Erythroblast (primary cell): ENCODE data around the gene CEACAM18.

Experiments
- DNase-seq, 2 experiments: peaks; one replicate each; lab custom pipeline; 2025; lab: John Stamatoyannopoulos, UW
- GATA1 ChIP-seq: IDR thresholded peaks from 2 replicates; pipeline ENCODE4 v1.6.1; 2011; ENCODE audit warnings: low read depth, mild to moderate bottlenecking, control low read depth, low read length, moderate library complexity
- POLR2A ChIP-seq: IDR thresholded peaks from 2 replicates; pipeline ENCODE4 v1.6.1; 2011; ENCODE audit warnings: mild to moderate bottlenecking, low read length

Gene CEACAM18

DNA sequence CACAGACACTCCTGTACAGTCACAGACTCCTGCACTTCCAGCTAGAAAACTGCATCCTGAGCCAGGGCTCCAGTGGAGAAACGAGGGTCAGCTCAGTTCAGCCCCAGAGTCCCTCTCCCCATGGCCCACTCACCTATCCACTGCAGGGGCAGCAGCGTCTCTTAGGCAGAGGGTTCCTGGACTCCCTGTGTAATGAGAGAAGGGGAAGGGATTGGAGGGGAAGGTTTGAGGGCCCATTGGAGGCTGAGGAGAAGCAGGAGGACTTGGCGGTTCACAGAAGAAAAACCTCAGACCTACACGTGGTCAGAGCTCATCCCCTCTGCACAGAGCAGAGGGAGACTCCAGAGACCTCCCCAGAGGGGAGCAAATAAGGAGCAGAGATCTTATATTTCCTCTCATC, 9.2 kb upstream of the CEACAM18 start:
- TF ChIP-seq POLR2A: no peak
- no peak for TF ChIP-seq GATA1

DNA sequence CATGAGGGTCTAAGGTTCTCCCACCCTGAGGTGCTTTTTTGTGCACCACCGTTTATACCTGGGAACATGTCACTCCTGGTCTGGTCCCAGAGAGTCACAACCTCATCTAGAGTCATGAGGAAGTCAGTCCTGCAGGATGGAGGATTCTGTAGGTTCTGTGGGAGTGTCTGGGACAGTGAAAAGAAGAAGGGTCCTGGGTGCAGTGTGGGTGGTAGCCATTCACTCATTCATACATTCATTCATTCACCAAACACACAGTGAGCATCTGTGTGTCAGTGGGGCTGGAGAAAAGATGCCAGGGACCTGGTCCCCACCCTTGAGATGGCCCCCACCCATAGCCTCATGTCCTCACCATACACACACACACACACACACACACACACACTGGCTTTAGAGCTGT, 8.7 kb upstream of the CEACAM18 start:
- DNase-seq: no peak
- no peak for TF ChIP-seq POLR2A
- no peak for TF ChIP-seq GATA1

More for the DNA sequence above, 9.2 kb upstream of the CEACAM18 start:
- DNase-seq: no peak

DNA sequence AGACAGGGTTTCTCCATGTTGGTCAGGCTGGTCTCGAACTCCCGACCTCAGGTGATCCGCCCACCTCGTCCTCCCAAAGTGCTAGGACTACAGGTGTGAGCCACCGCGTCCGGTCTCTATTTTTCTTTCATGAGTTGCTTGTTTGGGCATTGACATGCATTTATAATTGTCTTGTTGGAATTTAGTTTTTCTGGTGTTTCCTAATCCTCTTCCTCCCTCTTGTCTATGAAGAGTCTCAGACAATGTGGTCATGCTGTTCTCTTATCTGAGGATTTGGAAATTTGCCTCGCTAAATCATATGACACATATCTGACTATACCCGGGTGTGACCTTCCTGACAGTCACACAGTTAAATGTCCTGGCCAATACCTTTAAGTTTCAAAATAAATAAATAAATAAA, 7.4 kb upstream of the CEACAM18 start:
- TF ChIP-seq POLR2A (no peak), GATA1 (no peak)
- peak in 1 of 2 experiments; percentile 49 for DNase-seq

DNA sequence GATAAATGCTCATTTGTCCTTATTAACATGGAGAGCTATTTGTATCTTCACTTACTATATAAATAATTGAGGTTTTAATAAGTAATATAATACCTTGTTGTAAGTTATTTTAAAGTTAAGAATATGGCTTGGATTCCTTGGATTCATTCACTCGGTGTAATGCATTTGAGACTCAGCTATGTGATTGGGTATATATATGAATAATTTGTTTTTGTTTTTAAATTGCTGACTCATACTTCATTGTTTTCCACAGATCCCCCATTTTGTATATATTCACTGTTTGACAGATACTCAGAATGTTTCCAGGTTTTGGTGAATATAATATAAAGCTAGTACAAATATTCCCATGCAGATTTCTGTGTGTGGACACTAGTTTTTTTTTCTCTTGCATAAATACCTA, 6.8 kb upstream of the CEACAM18 start:
- no peak for DNase-seq

DNA sequence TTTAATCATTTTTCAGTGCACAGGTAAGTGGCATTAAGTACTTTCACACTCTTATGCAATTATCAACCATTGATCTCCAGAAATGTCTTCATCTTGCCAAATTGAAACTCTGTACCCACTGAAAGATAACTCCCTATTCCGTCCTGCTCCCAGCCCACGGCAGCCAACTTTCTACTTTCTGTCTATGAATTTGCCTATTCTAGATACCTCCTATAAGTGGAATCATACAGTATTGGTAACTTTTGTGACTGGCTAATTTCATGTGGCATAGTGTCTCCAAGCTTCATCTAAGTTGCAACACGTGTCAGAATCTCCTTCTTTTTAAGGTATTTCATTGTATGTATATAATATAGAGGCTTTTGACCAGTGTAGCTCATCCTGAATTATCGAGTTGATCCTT, 5.7 kb upstream of the CEACAM18 start:
- TF ChIP-seq POLR2A (no peak), GATA1 (no peak)
- DNase-seq: no peak

More for the DNA sequence above, 6.8 kb upstream of the CEACAM18 start:
- TF ChIP-seq POLR2A: no peak
- no peak for TF ChIP-seq GATA1

DNA sequence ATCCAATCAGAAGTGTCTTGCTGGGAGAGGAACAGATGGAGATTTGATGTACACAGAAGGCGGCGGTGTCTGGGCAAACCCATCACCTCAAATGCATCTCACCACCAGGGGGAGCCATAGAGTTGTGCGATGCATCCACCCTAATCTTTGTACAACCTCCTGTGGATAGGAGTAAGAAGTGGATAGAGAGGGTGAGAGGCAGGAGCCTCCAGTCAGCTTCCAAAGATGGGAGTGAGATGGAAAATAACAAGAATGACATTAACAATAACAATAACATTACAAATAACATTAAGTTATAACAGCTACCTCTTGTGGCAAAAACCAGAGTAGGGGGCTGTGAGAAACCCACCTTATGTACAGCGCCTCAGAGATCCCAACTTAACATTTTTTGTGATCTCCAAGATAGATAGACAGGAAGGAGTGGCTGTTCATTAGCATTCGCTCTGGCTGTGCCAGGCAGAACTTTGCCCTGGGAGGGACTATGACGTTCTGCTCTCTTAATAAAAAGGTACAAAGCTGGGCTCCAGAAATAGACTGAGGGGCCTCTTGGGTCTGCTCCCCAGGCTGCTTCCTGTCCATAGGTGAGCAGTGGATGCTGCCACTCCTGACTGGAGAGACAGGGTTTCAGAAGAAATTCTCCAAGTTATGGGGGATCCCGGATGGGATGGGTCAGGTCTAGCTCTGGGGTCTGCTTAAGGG, 5.2 kb upstream of the CEACAM18 start:
- no peak for TF ChIP-seq GATA1
- TF ChIP-seq POLR2A: no peak
- peak; percentile 82 to 93 for DNase-seq

DNA sequence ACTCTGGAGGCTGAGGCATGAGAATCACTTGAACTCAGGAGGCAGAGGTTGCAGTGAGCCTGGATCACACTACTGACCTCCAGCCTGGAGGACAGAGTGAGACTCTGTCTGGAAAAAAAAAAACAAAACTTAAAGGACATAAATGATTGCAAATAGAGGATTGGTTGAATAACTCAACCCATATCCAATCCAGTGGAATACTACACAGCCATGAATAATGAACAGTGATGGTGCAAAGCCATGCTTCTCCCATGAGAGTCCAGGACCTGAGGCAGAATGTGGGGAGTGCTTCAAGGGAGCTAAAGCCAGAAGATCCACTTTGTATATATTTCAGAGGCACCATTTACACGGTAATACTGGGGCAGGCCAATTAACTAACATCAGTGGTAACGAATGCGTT, 2.2 kb upstream of the CEACAM18 start:
- DNase-seq: no peak
- no peak for TF ChIP-seq POLR2A
- no peak for TF ChIP-seq GATA1

DNA sequence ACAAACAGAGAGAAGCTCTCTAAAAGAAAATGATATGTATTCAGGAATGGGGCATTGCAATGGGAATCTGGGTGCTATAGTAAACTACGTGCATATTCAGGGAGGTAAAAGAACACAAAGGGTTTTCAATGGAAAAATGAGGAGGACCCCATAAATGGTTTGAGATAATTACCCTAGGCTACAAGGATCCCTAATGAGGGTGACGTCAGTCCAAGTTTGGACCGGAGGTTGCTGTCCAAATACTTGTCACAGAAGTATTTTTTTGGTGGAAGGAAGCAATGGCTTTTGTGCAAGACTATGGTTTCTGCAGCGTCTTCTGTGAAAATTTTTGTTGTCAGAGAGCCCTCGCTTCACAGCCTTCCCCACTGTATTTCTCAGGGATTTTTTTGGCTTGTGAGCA, 995 bp upstream of the CEACAM18 start:
- DNase-seq: no peak
- TF ChIP-seq POLR2A (no peak), GATA1 (no peak)

DNA sequence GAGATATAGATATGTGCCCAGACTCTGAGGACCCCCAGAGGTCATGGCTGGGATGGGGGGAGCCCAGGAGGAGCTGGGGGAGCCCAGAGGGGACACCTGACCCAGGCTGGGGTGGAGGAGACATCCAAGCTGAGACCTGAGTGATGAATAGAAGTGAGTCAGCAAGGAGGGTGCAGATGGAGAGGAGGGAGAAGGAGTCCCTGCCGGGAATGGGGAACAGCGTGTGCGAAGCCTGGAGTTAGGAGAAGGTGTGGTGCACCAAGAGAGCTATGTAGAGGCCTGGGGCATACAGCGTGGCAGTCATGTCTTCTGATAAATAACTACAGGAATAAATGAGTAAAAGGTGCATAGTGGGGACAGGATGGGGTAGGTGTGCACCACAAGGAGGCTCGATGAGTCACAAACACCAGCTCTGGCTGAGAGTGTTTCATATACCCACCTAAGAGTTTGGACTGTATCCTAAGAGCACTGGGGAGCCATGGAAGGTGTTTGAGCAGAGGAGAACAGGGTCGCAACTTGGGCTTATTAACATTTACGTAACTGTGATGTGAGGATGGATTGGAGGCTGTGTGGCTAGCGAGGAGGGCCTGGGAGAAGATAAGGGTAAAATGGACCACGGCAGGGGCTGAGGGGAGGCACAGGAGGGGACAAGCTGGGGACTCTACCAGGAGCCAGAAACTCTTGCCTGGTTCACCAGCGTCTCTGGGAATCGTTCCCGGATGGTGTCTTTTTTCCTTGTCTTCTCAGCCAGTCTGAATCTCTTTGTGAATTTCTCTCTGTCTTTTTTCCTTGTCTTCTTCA, 1.4 kb downstream of the CEACAM18 start:
- no peak for TF ChIP-seq POLR2A
- no peak for TF ChIP-seq GATA1
- DNase-seq: no peak

DNA sequence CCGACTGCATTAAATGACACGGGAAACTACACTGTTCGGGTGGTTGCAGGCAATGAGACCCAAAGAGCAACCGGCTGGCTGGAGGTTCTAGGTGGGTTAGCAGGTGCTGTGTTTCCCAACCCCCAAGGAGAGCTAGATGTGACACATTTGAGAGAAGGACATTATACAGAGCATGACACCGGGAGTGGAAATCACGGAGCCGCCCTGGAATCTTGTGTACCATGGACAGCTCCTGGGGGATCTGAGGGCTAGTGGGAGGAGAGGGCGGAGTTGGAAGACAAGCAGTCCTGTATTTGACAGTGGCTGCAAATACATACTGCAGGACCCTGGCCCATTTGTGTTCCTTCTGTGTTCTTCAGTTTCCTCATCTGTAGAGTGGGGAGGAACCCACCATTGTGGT, 2.3 kb downstream of the CEACAM18 start:
- peak; percentile 40 to 58 for DNase-seq
- TF ChIP-seq GATA1: no peak
- no peak for TF ChIP-seq POLR2A

DNA sequence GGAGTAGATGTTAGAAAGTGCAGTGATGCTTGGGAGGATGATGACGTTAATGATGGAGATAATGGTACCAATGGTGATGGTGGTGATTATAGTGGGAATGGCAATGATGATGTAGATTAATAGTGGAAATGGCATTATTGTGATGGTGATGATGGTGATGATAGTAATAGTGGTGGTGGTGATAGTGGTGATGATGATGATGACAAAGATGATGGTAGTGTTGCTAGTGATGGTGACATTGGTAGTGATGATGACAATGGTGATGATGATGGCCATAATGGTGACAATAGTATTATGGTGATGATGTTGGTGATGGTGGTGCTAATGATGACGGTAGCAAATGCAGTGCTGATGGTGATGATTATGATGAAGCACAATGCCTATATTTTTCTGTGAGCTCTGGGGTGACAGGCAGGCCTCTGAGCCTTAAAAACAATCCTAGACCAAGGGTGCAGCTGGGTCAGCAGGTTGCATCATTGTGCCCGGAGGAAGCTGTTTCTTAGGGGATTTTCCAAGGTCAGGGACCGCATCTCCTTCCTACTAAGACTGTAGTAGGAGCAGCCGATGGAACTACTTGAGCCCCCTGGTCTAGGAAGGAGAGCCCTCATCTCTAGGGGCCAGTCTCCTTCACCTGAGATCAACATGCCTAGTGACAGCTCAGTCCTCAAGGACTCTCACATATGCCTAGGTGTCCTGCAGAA, 7.8 kb downstream of the CEACAM18 start:
- TF ChIP-seq POLR2A: no peak
- TF ChIP-seq GATA1: no peak
- no peak for DNase-seq

DNA sequence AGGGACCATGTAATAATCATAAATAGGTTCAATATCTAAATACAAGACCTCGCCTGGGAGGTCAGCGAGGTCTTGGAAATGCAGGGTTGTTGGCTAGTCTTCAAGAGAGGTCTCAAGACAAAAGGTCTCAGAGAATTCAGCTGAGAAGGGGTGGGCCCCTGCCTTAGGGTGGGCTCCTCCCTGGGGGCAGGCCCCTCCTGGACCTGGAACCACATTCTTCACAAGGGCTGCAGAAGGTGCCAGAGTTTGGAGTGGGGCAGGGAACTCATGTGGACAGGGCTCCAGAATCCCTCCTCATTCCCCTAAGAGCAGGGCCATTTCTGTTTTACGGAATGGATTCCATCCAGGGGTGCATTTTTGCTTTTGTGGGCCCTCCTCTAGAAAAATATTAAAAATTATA, 10.2 kb downstream of the CEACAM18 start:
- no peak for DNase-seq

DNA sequence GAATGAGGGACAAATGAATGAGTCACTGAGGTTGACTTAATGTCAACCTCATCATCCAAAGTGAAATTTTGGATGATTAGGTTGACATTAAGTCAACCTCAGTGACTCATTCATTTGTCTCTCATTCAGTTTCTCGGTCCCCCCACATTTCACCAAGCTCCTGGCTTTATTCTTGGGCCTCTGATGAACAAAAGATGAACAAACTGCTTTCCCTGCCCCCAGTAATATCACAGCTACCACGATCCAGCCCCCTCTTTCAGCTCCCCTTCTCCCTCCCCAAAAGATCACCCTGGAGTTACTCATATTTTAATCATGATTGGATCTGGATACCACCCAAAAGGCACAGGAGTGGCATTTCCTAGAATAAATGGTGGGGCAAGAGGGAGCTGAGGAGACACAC, 10.8 kb downstream of the CEACAM18 start:
- TF ChIP-seq POLR2A (no peak), GATA1 (no peak)
- DNase-seq: no peak

More for the DNA sequence above, 10.2 kb downstream of the CEACAM18 start:
- TF ChIP-seq POLR2A (no peak), GATA1 (no peak)

DNA sequence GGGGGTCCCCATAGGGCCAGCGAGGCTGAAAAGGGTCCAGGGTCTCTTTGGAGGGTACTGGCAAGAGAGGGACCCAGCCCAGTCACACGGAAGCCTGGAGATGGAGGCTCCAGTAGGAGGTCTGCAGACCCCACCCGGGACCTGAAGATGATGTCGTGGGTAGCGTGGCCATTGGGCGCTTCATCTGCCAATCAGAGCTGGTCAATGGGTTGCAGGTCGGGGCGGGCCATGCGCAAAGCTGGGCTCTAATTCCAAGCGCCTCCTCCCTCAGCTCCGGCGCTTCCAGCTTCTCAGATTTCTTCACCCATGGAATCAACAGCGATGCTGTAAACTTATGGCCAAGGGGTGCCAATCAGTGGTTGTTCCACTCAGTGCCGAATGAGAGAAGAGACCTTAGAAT, 12.3 kb downstream of the CEACAM18 start:
- TF ChIP-seq POLR2A (no peak), GATA1 (no peak)
- DNase-seq: no peak
